GM12878 (cell line): ENCODE measurements around the gene PBLD. TPM values are rescaled to one million over a fixed set of nuclear protein-coding genes. Genes with fewer than 3 reads are reported as not detected.

ENCODE experiments used
- ATAC-seq: fragments of 200-7000 bp; cut with Tn5 transposase; 3 replicates; pipeline ENCODE4 v1.9.1; 2020; ENCODE audit warnings: mild to moderate bottlenecking, moderate library complexity
- BruUV-seq: library from RNA; stranded (reverse); fragments of 400-500 nt; replicated peaks from 2 replicates; lab custom pipeline; 2021; lab: Mats Ljungman, UMichigan
- CTCF ChIA-PET: fragments of 300-600 bp; sonication (Branson Sonifier 250); formaldehyde crosslinking; extraction: SDS; loops from one replicate; lab custom pipeline; 2021; ENCODE audit warnings: inconsistent platforms; lab: Yijun Ruan, JAX
- POLR2A ChIA-PET: fragments of 350-600 bp; formaldehyde crosslinking; extraction: SDS; loops from one replicate; lab custom pipeline; 2021; ENCODE audit warnings: inconsistent platforms; lab: Charles Lee
- RAD21 ChIA-PET: fragments of 300-600 bp; sonication (Branson Sonifier 250); formaldehyde crosslinking; loops from one replicate; lab custom pipeline; 2023; ENCODE audit warnings: antibody characterized with exemption; ENCODE audit not compliant: unreplicated experiment; lab: Charles Lee
- SMC1A ChIA-PET: fragments of 300-600 bp; sonication (Branson Sonifier 250); formaldehyde crosslinking; loops from one replicate; lab custom pipeline; 2023; ENCODE audit not compliant: unreplicated experiment, uncharacterized antibody; lab: Charles Lee
- DNase-seq: peaks from one replicate; pipeline ENCODE4 v3.0.0-alpha.2; 2011; ENCODE audit warnings: low read depth, low spot score
- FAIRE-seq: peaks from 3 replicates; lab custom pipeline; 2011; peaks lifted over from hg19 to GRCh38; lab: Jason Lieb, UNC
- H2AFZ ChIP-seq: 2 replicates; pipeline ENCODE4 v1.6.0; 2011; ENCODE audit warnings: low read depth, low read length, control low read depth; ENCODE audit not compliant: control insufficient read depth
- H3K27ac ChIP-seq: 2 replicates; pipeline ENCODE4 v1.5.1; 2011; ENCODE audit warnings: control low read depth; ENCODE audit not compliant: control insufficient read depth, insufficient read depth
- H3K27me3 ChIP-seq, 2 experiments: replicated peaks in 1 of 2; 2 replicates each; pipeline versions ENCODE4 v1.6.0 to v1.6.1; 2011; ENCODE audit warnings: low read length in 1 of 2; ENCODE audit not compliant: control insufficient read depth in 2 of 2, insufficient read depth in 2 of 2
- H3K36me3 ChIP-seq, 2 experiments: 2 replicates each; pipeline ENCODE4 v1.5.1; 2011; ENCODE audit warnings: low read length in 1 of 2; ENCODE audit not compliant: control insufficient read depth in 2 of 2, insufficient read depth in 2 of 2
- H3K4me1 ChIP-seq: 2 replicates; pipeline ENCODE4 v1.6.1; 2011; ENCODE audit warnings: mild to moderate bottlenecking, low read length, moderate library complexity, mixed read lengths; ENCODE audit not compliant: control insufficient read depth, insufficient read depth
- H3K4me2 ChIP-seq: 2 replicates; pipeline ENCODE4 v1.6.0; 2011; ENCODE audit warnings: control low read depth; ENCODE audit not compliant: control insufficient read depth, insufficient read depth
- H3K4me3 ChIP-seq: fragments of 200-600 bp; sonication (generic); 2 replicates; pipeline ENCODE4 v1.5.1; 2016
- H3K79me2 ChIP-seq: 2 replicates; pipeline ENCODE4 v1.6.0; 2011; ENCODE audit warnings: low read length; ENCODE audit not compliant: control insufficient read depth, insufficient read depth
- H3K9ac ChIP-seq: 2 replicates; pipeline ENCODE4 v1.8.0; 2011; ENCODE audit warnings: low read length, control low read depth, mixed read lengths; ENCODE audit not compliant: control insufficient read depth, insufficient read depth
- H3K9me3 ChIP-seq: replicated peaks from 3 replicates; pipeline ENCODE4 v1.5.1; 2011; ENCODE audit warnings: mild to moderate bottlenecking, low read length; ENCODE audit not compliant: control insufficient read depth, insufficient read depth
- H4K20me1 ChIP-seq: 2 replicates; pipeline ENCODE4 v1.6.0; 2011; ENCODE audit not compliant: control insufficient read depth, insufficient read depth
- ATF7 ChIP-seq: fragments of 450-650 bp; IDR thresholded peaks from 2 replicates; pipeline ENCODE4 v1.6.1; 2016; ENCODE audit warnings: low read depth, mild to moderate bottlenecking
- CBFB ChIP-seq: IDR thresholded peaks from 2 replicates; pipeline ENCODE4 v1.6.1; 2016; ENCODE audit warnings: antibody characterized with exemption, low read depth
- CHD4 ChIP-seq: fragments of 200-600 bp; sonication (generic); IDR thresholded peaks from 2 replicates; pipeline ENCODE4 v1.6.1; 2016; ENCODE audit warnings: mild to moderate bottlenecking
- CREB1 ChIP-seq: IDR thresholded peaks from 2 replicates; pipeline ENCODE4 v1.6.1; 2012; ENCODE audit warnings: low read depth, mild to moderate bottlenecking, inconsistent platforms
- HCFC1 ChIP-seq: fragments of 150-350 bp; IDR thresholded peaks from 2 replicates; pipeline ENCODE4 v1.6.1; 2014; ENCODE audit warnings: low read length
- NFIC ChIP-seq: IDR thresholded peaks from 2 replicates; pipeline ENCODE4 v1.6.1; 2012; ENCODE audit warnings: low read depth, mild to moderate bottlenecking, inconsistent platforms, low read length, moderate library complexity
- NFXL1 ChIP-seq: fragments of 450-650 bp; IDR thresholded peaks from 2 replicates; pipeline ENCODE4 v1.6.1; 2017; ENCODE audit warnings: antibody characterized with exemption, mild to moderate bottlenecking, borderline replicate concordance
- NRF1 ChIP-seq: conservative IDR thresholded peaks from 2 replicates; pipeline ENCODE4 v1.6.1; 2011; ENCODE audit warnings: mild to moderate bottlenecking, low read depth, low read length, improper control_type of control experiment
- POLR2A ChIP-seq: IDR thresholded peaks from 2 replicates; pipeline ENCODE4 v1.6.1; 2011; ENCODE audit warnings: low read depth, mild to moderate bottlenecking, low read length
- SMARCA5 ChIP-seq: fragments of 450-650 bp; IDR thresholded peaks from 2 replicates; pipeline ENCODE4 v1.6.1; 2017; ENCODE audit warnings: mild to moderate bottlenecking
- ZNF622 ChIP-seq: fragments of 450-650 bp; IDR thresholded peaks from 2 replicates; pipeline ENCODE4 v1.6.1; 2017; ENCODE audit warnings: mild to moderate bottlenecking, inconsistent platforms
- WGBS: methylation state at CpG from one replicate; pipeline ENCODE4 v1.1.6; 2016; ENCODE audit warnings: low lambda C conversion rate; ENCODE audit not compliant: insufficient replicate concordance, insufficient coverage; ENCODE audit errors: missing lambda C conversion rate; 5-methylcytosine and 5-hydroxymethylcytosine counted together
- in situ Hi-C: fragments of 300-500 bp; cut with MboI; formaldehyde crosslinking; loops from 9 replicates; pipeline ENCODE4 v1.14.3; 2018; ENCODE audit warnings: mixed read lengths
- intact Hi-C: fragments of 100-400 bp; cut with micrococcal nuclease; formaldehyde crosslinking; loops from one replicate; pipeline ENCODE4 v1.14.2; 2022; ENCODE audit not compliant: unreplicated experiment
- polyA plus RNA-seq, 11 experiments: library from polyadenylated mRNA; depleted of rRNA in 4 of 11; unstranded in 6 of 11; stranded (reverse) in 5 of 11; fragments of >200 nt; fragmentation: Nextera tagmentation in 4 of 11; fragmentation: Illumina TruSeq in 1 of 11; extraction: Ambion mirVana in 4 of 11; extraction: Trizol in 1 of 11; gene quantifications; 1 replicate in 1 of 11; 2 replicates in 10 of 11; pipeline versions ENCODE4 v1.2.1 to v1.2.3, GENCODE V29; 2011 to 2016; ENCODE audit warnings: inconsistent platforms in 2 of 11, missing spikeins in 2 of 11, low read depth in 1 of 11
- total RNA-seq, 4 experiments: library from RNA; depleted of rRNA in 3 of 4; stranded (reverse); fragments of >200 nt in 3 of 4; fragmentation: Illumina TruSeq in 1 of 4; extraction: Trizol in 1 of 4; gene quantifications; 2 replicates each; pipeline versions ENCODE4 v1.2.1 to v1.2.3, GENCODE V29; 2013 to 2021

The PBLD gene
- total and polyA plus RNA-seq, 10 of the 15 experiments (the other 5 are each of a cell fraction or from before 2014, with no cell fraction given) = 0.68 to 2.8 (median 1.7) TPM

GRCh38 chr10:68310531-68310930 is 22.2 kb downstream of the PBLD start:
- ChIA-PET RAD21 (no interaction called here), SMC1A (interaction anchor here (1.3 kb wide), 1 partner anchor 9 kb away, joined by 8 read pairs; no protein-coding TSS in a partner anchor), POLR2A (no interaction called here), CTCF (interaction anchor here (1.5 kb wide), 1 partner anchor 9 kb away, joined by 8 read pairs; no protein-coding TSS in a partner anchor)
- Histone ChIP-seq H3K4me1 (no peaks in the 10 kb centered on the region), H4K20me1 (no peaks in the 10 kb centered on the region), H2AFZ (no peak overlapping the region), H3K9ac (no peak overlapping the region), H3K27ac (no peak overlapping the region), H3K4me2 (no peak overlapping the region), H3K79me2 (no peaks in the 10 kb centered on the region), H3K9me3 (peaks cover 2% of the 10 kb centered on the region), H3K36me3 (no peaks in the 10 kb centered on the region), H3K27me3 (no peaks in the 10 kb centered on the region), H3K4me3 (no peak overlapping the region)
- in situ Hi-C loops (no loop called here), intact Hi-C loops (no loop called here)
- FAIRE-seq = no peak
- no TSS peak for BruUV-seq
- DNase-seq = no peak
- ATAC-seq = no peak
- TF ChIP-seq NFIC (no peak), NRF1 (no peak), SMARCA5 (no peak), HCFC1 (no peak), ATF7 (no peak), CHD4 (no peak), NFXL1 (no peak), POLR2A (no peak), CBFB (no peak), ZNF622 (no peak), CREB1 (no peak)

DNA sequence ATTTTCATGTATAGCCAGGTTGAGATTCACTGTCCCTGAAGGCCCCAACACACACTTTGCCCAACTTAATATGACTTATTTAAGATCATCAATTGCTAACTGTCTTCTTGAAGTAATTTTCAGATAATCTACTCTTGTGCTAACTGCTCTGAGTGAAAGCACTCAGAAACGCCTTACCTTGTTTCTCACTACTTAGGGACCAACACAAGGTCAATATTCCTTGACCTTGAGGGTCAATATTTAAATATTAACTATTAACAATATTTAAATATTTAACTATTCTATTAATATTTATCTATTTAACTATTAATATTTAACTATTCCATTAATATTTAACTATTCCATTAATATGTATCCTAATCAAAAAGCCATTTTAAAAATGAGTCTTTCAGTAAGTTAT is 26.9 kb downstream of the PBLD start:
- no peak overlapping the region for H3K27ac ChIP-seq
- RAD21 ChIA-PET = interaction anchor here (0.6 to 2.4 kb wide), 3 partner anchors 26 to 93 kb away, joined by 3 to 10 read pairs (median 4); partner anchors contain the start of gene HNRNPH3
- H2AFZ ChIP-seq = no peak overlapping the region
- FAIRE-seq = no peak
- no peak for TF ChIP-seq NFIC
- TF ChIP-seq, all 136 proteins: peak for 0
- ChIA-PET SMC1A (interaction anchor here (1.1 to 2.8 kb wide), 6 partner anchors 9 to 517 kb away, joined by 3 to 19 read pairs (median 4); no protein-coding TSS in a partner anchor), CTCF (interaction anchor here (0.6 to 2.6 kb wide), 4 partner anchors 92 to 518 kb away, joined by 3 to 10 read pairs (median 5); no protein-coding TSS in a partner anchor), POLR2A (no interaction called here)
- no TSS peak for BruUV-seq
- in situ Hi-C loops = no loop called here
- no peak overlapping the region for H3K4me2 ChIP-seq
- no peaks in the 10 kb centered on the region for H3K9me3 ChIP-seq
- H3K27me3 ChIP-seq = no peaks in the 10 kb centered on the region
- H3K36me3 ChIP-seq = no peaks in the 10 kb centered on the region
- peaks cover 11% of the 10 kb centered on the region for H3K4me1 ChIP-seq
- 0% methylated on average over 1 of the region's 1 CpG for WGBS
- no peak overlapping the region for H3K4me3 ChIP-seq
- DNase-seq (no peak), ATAC-seq (no peak)
- intact Hi-C loops = no loop called here
- H3K9ac ChIP-seq = no peak overlapping the region
- H3K79me2 ChIP-seq = no peaks in the 10 kb centered on the region
- no peaks in the 10 kb centered on the region for H4K20me1 ChIP-seq
